HG02885 (cell line): ENCODE data around the gene KCNAB3.
"Not testable (repeated sequence)": the region's sequence is repeated elsewhere in the genome, so short reads cannot be mapped to it uniquely, and the experiment has no call there.

ENCODE experiments used
- ATAC-seq: cut with Tn5 transposase; IDR thresholded peaks from one replicate; pipeline ENCODE4 v1.9.1; 2021; ENCODE audit warnings: mild to moderate bottlenecking; ENCODE audit not compliant: unreplicated experiment, poor library complexity

The KCNAB3 gene

DNA sequence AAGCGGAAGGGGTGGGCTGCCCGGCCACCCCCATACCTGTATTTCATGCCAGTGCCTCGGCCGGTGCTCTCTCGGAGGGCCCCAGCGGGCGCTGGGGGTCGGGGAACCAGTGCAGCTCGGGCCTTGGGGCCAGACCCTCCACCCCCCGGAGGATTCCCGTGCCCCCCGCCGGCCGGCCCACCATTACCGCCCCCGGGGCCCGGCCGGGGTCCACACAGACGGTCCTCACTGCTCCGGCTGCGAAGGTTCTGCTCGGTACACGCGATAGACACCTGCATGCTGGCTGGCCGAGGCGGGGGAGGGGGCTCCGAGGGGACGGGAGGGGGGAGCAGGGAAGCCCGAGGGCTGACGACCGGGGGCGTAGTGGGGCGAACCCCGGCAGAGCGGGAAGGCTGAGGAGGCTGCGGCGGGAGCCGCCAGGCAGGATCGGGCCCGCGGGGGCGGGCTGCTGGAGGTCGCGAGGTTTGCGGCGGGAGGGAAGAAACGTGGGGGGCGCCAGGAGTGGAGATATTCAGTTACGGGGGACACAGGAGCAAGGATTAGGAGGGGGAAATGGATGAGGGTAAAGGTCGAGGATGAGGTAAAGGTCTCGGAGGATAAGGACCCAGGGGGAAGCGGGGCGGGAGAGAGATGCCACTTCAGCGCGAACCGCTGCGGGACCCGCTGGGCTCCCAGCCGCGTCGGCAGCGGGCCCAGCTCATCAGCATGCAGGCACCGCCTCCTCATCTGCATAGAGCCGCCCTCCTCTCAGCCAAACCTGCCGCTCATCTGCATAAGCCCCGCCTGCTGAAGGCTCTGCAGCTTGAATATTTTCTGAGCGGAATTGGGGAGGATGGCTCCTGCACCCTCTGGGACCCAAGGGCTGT is at the start of gene KCNAB3:
KCNAB3 (minus strand) TSS at position 699 of the 866 bp plus-strand sequence; CDS start at position 278, 421 bp downstream.
- no peak for ATAC-seq

DNA sequence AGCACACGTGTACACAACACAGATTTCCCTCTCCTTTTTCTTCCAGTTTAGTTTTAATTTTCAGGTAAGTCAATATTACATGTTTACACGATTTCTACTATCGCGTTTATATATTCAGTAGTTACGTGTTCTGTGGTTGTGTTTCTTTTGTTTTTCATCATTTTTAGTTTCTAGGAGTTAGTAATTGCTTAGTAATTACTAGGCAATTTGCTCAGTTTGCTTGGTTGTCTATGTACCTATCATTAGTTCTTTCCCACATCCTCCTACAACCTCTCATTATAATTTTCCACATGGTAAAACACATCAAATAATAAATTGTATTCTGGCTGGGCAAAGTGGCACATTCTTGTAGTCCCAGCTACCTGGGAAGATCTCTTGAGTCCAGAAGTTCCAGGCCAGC is 48.1 kb upstream of the KCNAB3 start:
- ATAC-seq, result no peak

DNA sequence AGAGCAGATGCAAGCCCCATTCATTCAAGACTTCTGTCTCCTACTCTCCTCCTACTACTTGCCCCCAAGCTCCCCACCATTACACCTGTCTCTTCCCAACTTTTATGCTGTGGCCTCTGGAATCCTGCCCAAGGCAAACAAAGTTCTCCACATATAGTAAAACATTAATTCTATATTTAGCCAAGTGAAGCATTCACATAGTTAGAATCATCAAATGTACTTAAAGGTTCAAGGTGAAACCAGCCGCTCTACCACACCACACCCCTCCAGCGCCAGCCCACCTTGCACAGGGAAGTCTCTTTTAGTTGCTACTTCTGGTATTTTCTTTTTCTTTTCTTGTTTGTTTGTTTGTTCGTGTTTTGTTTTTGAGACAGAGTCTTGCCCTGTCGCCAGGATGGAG is 47.4 kb upstream of the KCNAB3 start:
- ATAC-seq, result no peak

DNA sequence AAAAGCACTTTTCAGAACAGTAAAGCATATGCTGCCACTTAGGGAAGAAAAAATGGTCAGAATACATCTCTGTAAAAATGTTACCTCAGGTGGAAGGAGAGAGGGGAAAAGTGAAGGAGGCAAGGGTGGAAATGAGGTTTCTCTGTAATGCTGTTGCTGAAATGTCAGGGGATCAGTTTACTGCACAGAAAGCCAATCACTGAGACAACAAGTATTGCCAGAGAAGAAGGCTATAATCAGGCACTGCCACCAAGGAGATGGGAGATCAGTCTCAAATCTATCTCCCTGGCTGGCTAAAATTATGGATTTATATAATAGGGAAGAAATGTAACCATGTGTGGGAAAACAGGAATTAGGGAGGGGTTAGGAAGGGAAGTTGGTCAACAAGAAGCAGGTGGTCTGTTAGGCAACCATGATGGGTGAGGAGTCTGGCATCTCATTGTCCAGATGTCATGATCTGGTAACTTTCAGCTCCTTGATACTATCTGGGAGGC is 45.0 kb upstream of the KCNAB3 start:
- no peak for ATAC-seq

DNA sequence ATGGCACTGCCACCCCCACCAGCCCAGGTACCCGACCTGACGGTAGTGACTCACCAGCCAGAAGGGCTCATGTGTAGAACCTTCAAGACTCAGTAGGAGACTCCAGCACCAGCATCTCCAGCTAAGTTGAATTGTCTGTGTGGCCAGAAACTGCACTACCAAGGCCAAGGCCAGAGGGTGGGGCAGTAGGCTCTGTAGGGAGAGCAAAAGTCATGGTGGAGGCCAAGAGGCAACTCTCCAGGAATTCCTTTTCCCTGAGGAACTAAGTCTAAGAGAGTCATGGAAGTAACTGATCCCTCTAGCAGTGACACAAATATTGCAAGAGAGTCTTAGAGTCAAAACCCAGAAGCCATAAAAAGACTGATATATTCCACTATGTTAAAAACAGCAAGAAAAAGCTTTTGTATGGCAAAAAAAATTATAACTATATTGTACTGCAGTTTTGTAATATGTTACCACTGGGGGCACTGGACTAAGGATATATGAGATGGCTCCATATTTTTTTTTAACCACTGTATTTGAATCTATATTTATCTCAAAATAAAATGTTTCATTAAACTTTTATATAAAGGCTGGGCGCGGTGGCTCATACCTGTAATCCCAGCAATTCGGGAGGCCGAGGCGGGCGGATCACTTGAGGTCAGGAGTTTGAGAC is 42.6 kb upstream of the KCNAB3 start:
- ATAC-seq, result no peak

DNA sequence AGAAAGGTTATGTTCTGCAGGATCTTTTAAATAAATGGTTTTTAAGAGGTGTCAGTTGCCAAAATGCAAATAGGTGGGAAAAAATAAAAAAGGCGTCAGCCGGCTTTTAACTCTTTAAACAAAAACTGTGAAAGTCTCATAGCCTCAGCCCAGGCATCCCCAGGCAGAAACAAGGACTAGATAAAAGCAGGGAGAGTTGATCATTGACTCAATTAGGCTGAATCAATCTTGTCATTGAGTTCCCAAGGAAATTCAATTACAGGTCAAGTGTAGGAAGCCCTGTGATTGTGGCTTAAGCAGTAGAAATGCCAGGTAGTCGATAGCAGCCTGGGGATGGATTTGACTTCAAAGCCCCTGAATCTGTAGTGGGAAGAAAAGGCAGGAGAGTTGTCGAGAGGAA is 42.0 kb upstream of the KCNAB3 start:
- no peak for ATAC-seq

- no peak for ATAC-seq
These were observed 39.8 kb upstream of the KCNAB3 start for GRCh38 chr17:7969433-7969832.

GRCh38 chr17:7967751-7968150 is 38.1 kb upstream of the KCNAB3 start:
- no peak for ATAC-seq

DNA sequence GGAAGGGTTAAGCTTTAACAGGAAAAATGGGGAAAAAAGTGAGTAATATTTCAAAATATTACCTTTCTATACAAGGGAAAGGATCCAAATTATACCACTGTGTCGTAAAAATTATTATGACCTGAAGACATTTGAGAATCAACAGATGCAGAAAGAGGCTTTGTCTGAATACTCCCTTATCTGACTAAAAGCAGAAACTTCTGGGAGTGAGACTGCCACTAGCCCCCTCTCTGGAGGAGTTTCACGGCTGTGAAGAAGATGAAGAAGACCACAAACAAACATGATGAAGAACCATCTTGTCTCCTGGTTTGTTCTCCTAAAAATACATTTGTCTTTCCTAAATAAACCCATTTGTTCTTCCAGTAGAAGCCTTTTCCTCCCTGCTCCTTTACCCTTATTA is 31.8 kb upstream of the KCNAB3 start:
- no peak for ATAC-seq

- ATAC-seq, result no peak
These were observed 30.0 kb upstream of the KCNAB3 start for GRCh38 chr17:7959503-7960253.

GRCh38 chr17:7956228-7956965 is 26.7 kb upstream of the KCNAB3 start:
- ATAC-seq, result no peak

DNA sequence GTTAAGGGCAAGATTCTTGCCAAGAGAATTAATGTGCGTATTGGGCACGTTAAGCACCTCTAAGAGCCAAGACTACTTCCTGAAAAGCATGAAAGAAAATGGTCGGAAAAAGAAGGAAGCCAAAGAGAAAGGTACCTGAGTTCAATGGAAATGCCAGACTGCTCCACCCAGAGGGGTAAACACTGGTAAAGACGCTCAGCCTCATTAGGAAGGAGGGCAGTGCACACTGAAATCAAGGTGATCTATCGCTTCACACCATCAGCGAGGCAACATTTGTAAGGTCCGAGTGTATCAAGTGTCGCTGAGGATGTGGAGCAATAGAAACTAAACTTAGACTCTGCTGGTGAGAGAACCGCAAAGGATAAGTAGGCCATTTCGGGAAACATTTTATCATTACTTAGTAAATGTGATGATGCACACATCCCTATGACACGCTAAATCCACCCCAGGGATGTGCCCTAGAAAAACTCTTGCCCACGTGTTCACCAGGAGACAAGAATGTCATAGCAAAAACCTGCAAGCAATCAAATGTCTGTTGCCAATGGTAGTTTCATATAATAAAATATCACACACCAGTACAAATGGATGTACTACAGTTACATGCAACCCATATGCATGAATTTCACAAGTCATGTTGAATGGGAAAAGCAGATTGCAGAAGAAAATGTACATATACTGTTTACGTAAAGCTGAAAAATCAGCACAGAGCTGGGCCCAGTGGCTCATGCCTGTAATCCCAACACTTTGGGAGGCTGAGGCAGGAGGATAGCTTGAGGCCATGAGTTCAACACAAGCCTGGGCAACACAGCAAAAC is 26.0 kb upstream of the KCNAB3 start:
- ATAC-seq, result no peak

GRCh38 chr17:7953266-7953665 is 23.6 kb upstream of the KCNAB3 start:
- not testable (repeated sequence) for ATAC-seq

DNA sequence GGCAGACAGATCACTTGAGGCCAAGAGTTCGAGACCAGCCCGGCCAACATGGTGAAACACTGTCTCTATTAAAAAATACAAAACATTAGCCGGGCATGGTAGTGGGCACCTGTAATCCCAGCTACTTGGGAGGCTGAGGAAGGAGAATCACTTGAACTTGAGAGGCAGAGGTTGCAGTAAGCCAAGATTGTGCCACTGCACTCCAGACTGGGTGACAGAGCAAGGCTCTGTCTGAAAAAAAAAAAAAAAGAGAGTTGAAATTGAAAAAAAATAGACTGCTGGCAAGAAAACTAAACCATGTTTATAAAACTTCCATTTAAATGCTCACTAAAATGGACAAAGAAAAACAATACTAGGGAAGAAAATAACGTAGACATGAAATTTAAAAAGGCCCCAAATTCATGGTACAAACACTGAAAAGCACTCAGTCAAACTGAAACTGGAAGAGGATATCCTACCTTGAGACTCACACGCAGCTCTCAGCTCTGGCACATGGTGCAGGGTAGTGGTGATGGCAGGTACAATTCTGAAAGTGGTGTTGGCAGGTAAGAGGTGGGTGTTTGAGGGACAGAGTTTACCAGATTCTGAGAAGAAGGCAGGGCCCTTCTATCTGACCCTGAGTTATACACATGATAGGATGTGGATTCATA is 21.6 kb upstream of the KCNAB3 start:
- ATAC-seq, result no peak

DNA sequence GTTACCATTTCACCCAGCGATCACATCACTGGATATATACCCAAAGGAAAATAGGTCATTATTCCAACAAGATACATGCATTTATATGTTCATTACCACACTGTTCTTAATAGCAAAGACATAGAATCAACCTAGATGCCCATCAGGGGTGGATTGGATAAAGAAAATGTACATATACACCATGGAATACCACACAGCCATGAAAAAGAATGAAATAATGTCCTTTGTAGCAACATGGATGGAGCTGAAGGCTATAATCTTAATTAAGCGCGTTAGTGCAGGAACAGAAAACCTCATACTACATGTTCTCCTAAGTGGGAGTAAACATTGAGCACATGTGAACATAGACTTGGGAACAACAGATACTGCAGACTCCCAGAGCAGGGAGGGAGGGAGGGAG is 20.9 kb upstream of the KCNAB3 start:
- no peak for ATAC-seq

DNA sequence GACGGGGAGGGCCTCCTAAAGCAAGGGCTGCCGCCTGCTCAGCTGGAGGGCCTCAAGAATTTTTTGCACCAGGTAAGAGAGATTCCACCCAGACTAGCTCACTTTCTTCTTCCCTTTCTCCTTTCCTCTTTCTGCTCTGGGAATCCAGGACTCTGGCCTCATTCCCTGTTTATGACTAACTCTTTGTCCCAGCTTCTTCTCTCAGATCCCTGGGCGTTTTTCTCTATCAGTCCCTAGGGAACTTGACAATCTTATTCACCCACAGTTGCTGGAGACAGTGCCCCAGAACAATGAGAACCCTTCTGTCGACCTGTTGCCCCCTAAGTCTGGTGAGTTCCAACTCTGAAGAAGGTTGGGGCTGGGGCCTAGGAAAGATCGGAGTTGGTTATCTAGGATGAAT is 18.0 kb upstream of the KCNAB3 start:
- no peak for ATAC-seq

- no peak for ATAC-seq
These were observed 16.8 kb upstream of the KCNAB3 start for GRCh38 chr17:7946441-7946840.

- no peak for ATAC-seq
These were observed 16.0 kb upstream of the KCNAB3 start for GRCh38 chr17:7945651-7946050.

DNA sequence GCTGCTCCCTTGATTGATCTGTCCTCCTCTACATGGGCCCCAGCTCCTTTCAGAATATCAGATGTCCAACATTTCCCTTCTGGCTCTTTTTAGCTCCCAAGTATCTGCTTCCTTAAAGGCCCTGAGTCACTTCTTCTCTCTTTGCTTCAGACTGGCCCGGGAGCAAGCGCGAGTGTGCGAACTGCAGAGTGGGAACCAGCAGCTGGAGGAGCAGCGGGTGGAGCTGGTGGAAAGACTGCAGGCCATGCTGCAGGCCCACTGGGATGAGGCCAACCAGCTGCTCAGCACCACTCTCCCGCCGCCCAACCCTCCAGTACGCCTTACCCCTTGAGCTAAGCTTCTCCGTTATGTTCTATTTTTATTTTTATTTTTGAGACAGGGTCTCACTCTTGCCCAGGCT is 14.7 kb upstream of the KCNAB3 start:
- ATAC-seq, result no peak
